ENCODE measurements around the gene BRD7.

The BRD7 gene

GRCh38 chr16:50288026-50288425, 80.8 kb downstream of the BRD7 start:
- DNase-seq: no peak

- DNase-seq: no peak
These were observed 82.1 kb downstream of the BRD7 start for GRCh38 chr16:50286681-50287080.

GRCh38 chr16:50285406-50286003, 83.3 kb downstream of the BRD7 start:
- no peak for DNase-seq

- no peak for DNase-seq
These were observed 84.5 kb downstream of the BRD7 start for GRCh38 chr16:50284131-50284911.

GRCh38 chr16:50282955-50283631, 85.7 kb downstream of the BRD7 start:
- DNase-seq: no peak

- DNase-seq: no peak
These were observed 86.7 kb downstream of the BRD7 start for GRCh38 chr16:50282010-50282538.

GRCh38 chr16:50281391-50282009, 87.3 kb downstream of the BRD7 start:
- no peak for DNase-seq

GRCh38 chr16:50280932-50281331, 87.9 kb downstream of the BRD7 start:
- DNase-seq: no peak

GRCh38 chr16:50279504-50279865, 89.3 kb downstream of the BRD7 start:
- no peak for DNase-seq

- no peak for DNase-seq
These were observed 90.5 kb downstream of the BRD7 start for GRCh38 chr16:50278251-50278650.

GRCh38 chr16:50276801-50277555, 91.8 kb downstream of the BRD7 start:
- DNase-seq: no peak

- DNase-seq: no peak
These were observed 92.5 kb downstream of the BRD7 start for GRCh38 chr16:50276326-50276640.

GRCh38 chr16:50275428-50276325, 93.1 kb downstream of the BRD7 start:
- no peak for DNase-seq

GRCh38 chr16:50275098-50275415, 93.7 kb downstream of the BRD7 start:
- DNase-seq: no peak

- no peak for DNase-seq
These were observed 94.3 kb downstream of the BRD7 start for GRCh38 chr16:50274326-50275097.

GRCh38 chr16:50273888-50274325, 94.9 kb downstream of the BRD7 start:
- no peak for DNase-seq

- DNase-seq: no peak
These were observed 95.5 kb downstream of the BRD7 start for GRCh38 chr16:50273382-50273690.

- DNase-seq: no peak
These were observed 96.0 kb downstream of the BRD7 start for GRCh38 chr16:50272687-50273381.

- DNase-seq: no peak
These were observed 96.6 kb downstream of the BRD7 start for GRCh38 chr16:50272111-50272571.
